Transverse colon (tissue), 4 donors: Measurements from ENCODE around the gene OPRPN.

Experiments
- CTCF ChIP-seq, 5 experiments: fragments of 200-600 bp in 3 of 5; fragments of 450-650 bp in 2 of 5; sonication (generic) in 3 of 5; IDR thresholded peaks; 1 replicate in 2 of 5; 2 replicates in 3 of 5; pipeline ENCODE4 v1.5.1; 2016 to 2017; ENCODE audit warnings: antibody characterized with exemption in 5 of 5, inconsistent platforms in 3 of 5, mild to moderate bottlenecking in 2 of 5, moderate library complexity in 1 of 5
- POLR2A ChIP-seq: fragments of 450-650 bp; IDR thresholded peaks from one replicate; pipeline ENCODE4 v1.6.1; 2016; ENCODE audit warnings: antibody characterized with exemption, mild to moderate bottlenecking, moderate library complexity
- POLR2AphosphoS5 ChIP-seq, 3 donors: sonication (generic); formaldehyde crosslinking; IDR thresholded peaks; one replicate each; pipeline ENCODE4 v1.6.1; 2016; ENCODE audit warnings: antibody characterized with exemption in 3 of 3

GRCh38 chr4:70426789-70427188, 29.0 kb downstream of the OPRPN start:
- TF ChIP-seq POLR2A (no peak), CTCF (IDR thresholded peaks at IDR 0.05) (no peak), POLR2AphosphoS5 (IDR thresholded peaks at IDR 0.05) (no peak)
